ENCODE results near the gene TMEM156. TPM values are rescaled to one million over a fixed set of nuclear protein-coding genes. Genes with fewer than 3 reads are reported as not detected.

TMEM156 gene
- total RNA-seq, 4 donors from 2014 or later, result 0.15 to 9.6 (median 1.1) TPM; not detected in 1

- H3K4me1 ChIP-seq, result peaks cover 0 to 12% (median 0%) of the 10 kb centered on the region in 3 donors
- intact Hi-C loops (cut with DNase I), result no loop called here
- no peak overlapping the region for H3K4me3 ChIP-seq
- H3K27ac ChIP-seq, result no peak overlapping the region
- TF ChIP-seq, protein P1, sequence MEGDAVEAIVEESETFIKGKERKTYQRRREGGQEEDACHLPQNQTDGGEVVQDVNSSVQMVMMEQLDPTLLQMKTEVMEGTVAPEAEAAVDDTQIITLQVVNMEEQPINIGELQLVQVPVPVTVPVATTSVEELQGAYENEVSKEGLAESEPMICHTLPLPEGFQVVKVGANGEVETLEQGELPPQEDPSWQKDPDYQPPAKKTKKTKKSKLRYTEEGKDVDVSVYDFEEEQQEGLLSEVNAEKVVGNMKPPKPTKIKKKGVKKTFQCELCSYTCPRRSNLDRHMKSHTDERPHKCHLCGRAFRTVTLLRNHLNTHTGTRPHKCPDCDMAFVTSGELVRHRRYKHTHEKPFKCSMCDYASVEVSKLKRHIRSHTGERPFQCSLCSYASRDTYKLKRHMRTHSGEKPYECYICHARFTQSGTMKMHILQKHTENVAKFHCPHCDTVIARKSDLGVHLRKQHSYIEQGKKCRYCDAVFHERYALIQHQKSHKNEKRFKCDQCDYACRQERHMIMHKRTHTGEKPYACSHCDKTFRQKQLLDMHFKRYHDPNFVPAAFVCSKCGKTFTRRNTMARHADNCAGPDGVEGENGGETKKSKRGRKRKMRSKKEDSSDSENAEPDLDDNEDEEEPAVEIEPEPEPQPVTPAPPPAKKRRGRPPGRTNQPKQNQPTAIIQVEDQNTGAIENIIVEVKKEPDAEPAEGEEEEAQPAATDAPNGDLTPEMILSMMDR (IDR thresholded peaks at IDR 0.05), result no peak
- TF ChIP-seq POLR2A (IDR thresholded peaks at IDR 0.05), result no peak
- no peaks in the 10 kb centered on the region for H3K9me3 ChIP-seq
- no peak for DNase-seq
- H3K36me3 ChIP-seq, result no peaks in the 10 kb centered on the region
- 90 to 92% methylated on average over 5 of the region's 5 CpGs for WGBS, 2 donors
- no peaks in the 10 kb centered on the region for H3K27me3 ChIP-seq
Observed at GRCh38 chr4:39056023-39056422, 23.8 kb upstream of the TMEM156 start.

- Histone ChIP-seq H3K4me1 (peaks cover 0 to 20% (median 0%) of the 10 kb centered on the region in 3 donors), H3K27me3 (no peaks in the 10 kb centered on the region), H3K4me3 (no peak overlapping the region), H3K9me3 (no peaks in the 10 kb centered on the region), H3K36me3 (no peaks in the 10 kb centered on the region), H3K27ac (no peak overlapping the region)
- no peak for DNase-seq
- intact Hi-C loops (cut with DNase I), result no loop called here
- 84 to 88% methylated on average over 3 of the region's 3 CpGs for WGBS, 2 donors
- TF ChIP-seq POLR2A (IDR thresholded peaks at IDR 0.05), result no peak
- TF ChIP-seq, protein P1 (IDR thresholded peaks at IDR 0.05), result no peak
Observed at GRCh38 chr4:39054497-39054896, 22.3 kb upstream of the TMEM156 start.

DNA sequence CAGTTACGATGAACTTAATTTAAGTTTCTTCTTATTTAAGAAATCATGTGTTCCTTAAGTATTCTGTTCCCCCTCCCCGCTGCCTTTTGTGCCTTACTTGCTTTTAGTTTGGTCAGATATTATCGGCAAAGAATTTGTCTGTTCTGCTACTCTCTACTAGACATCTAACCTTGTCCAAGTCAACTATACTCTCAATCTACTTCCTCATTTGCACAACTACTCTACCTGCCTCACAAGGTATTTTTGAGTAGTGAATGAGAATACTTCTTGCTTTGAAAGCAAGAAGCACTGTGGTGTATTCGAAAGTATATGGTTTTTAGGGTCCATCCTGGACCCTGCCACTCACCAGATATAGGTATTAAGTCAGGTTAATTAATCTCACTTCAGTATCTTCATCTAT, 21.8 kb upstream of the TMEM156 start:
- Histone ChIP-seq H3K9me3 (no peaks in the 10 kb centered on the region), H3K27ac (no peak overlapping the region), H3K4me3 (no peak overlapping the region), H3K36me3 (no peaks in the 10 kb centered on the region), H3K4me1 (peaks cover 0 to 20% (median 0%) of the 10 kb centered on the region in 3 donors), H3K27me3 (no peaks in the 10 kb centered on the region)
- WGBS, 2 donors, result 90 to 96% methylated on average over 4 of the region's 4 CpGs
- no peak for TF ChIP-seq POLR2A (IDR thresholded peaks at IDR 0.05)
- TF ChIP-seq, protein P1 (IDR thresholded peaks at IDR 0.05), result no peak
- DNase-seq, result no peak
- intact Hi-C loops (cut with DNase I), result no loop called here

- H3K27me3 ChIP-seq, result no peaks in the 10 kb centered on the region
- no peak for DNase-seq
- H3K36me3 ChIP-seq, result no peaks in the 10 kb centered on the region
- peaks cover 1 to 45% (median 12%) of the 10 kb centered on the region in 3 donors for H3K4me1 ChIP-seq
- H3K27ac ChIP-seq, result no peak overlapping the region
- intact Hi-C loops (cut with DNase I), result no loop called here
- TF ChIP-seq, protein P1 (IDR thresholded peaks at IDR 0.05), result no peak
- TF ChIP-seq POLR2A (IDR thresholded peaks at IDR 0.05), result no peak
- WGBS, 2 donors, result 75 to 100% methylated on average over 1 of the region's 1 CpG
- H3K4me3 ChIP-seq, result no peak overlapping the region
- no peaks in the 10 kb centered on the region for H3K9me3 ChIP-seq
Observed at GRCh38 chr4:39051492-39051891, 19.3 kb upstream of the TMEM156 start.

GRCh38 chr4:39050590-39050989, 18.4 kb upstream of the TMEM156 start:
- peak overlapping the region in 1 of 4 donors; percentile 14 for H3K27ac ChIP-seq
- no peak for DNase-seq
- H3K4me3 ChIP-seq, result no peak overlapping the region
- no peaks in the 10 kb centered on the region for H3K27me3 ChIP-seq
- WGBS, 2 donors, result 73 to 80% methylated on average over 2 of the region's 2 CpGs
- H3K4me1 ChIP-seq, result peaks cover 9 to 54% (median 20%) of the 10 kb centered on the region in 3 donors
- intact Hi-C loops (cut with DNase I), result no loop called here
- H3K9me3 ChIP-seq, result no peaks in the 10 kb centered on the region
- H3K36me3 ChIP-seq, result no peaks in the 10 kb centered on the region
- TF ChIP-seq, protein P1 (IDR thresholded peaks at IDR 0.05), result no peak
- TF ChIP-seq POLR2A (IDR thresholded peaks at IDR 0.05), result no peak

All from esophagus squamous epithelium (tissue), 5 donors.